Mammary epithelial cell (primary cell): ENCODE data around the gene SMIM44.

ENCODE experiments used
- EZH2 ChIP-seq: IDR thresholded peaks from 2 replicates; pipeline ENCODE4 v1.6.1; 2012; ENCODE audit warnings: low read length, inconsistent platforms, borderline replicate concordance
- TF ChIP-seq, protein P1 (sequence below), 2 donors: IDR thresholded peaks in 1 of 2; conservative IDR thresholded peaks in 1 of 2; 2 replicates each; pipeline ENCODE4 v1.5.1; 2011 to 2012; ENCODE audit warnings: inconsistent platforms in 2 of 2, low read length in 2 of 2, mild to moderate bottlenecking in 2 of 2, control low read depth in 1 of 2, low read depth in 1 of 2; ENCODE audit not compliant: insufficient read depth in 1 of 2; ENCODE audit errors: extremely low read depth in 1 of 2

DNA sequence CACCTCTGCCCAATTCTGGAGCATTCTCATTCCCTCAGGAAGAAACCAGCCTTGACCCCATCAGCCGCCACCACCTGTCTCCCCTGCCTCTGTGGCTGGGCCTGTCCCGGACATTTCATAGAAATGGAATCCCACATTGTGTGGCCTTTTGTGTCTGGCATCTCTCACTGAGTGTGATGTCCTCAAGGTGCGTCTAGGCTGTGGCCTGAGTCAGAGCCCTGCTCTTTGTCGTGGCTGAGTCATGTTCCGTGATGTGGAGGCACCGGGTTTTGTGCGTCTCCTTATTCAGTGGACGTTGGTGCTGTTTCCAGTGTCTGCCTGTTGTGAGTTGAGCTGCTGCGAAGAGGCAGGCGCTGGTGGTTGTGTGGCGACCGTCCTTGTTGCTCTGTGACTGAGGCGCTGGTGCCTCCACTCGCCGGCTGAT lies 26.3 kb upstream of the SMIM44 start:
- TF ChIP-seq EZH2: no peak
- TF ChIP-seq, protein P1, sequence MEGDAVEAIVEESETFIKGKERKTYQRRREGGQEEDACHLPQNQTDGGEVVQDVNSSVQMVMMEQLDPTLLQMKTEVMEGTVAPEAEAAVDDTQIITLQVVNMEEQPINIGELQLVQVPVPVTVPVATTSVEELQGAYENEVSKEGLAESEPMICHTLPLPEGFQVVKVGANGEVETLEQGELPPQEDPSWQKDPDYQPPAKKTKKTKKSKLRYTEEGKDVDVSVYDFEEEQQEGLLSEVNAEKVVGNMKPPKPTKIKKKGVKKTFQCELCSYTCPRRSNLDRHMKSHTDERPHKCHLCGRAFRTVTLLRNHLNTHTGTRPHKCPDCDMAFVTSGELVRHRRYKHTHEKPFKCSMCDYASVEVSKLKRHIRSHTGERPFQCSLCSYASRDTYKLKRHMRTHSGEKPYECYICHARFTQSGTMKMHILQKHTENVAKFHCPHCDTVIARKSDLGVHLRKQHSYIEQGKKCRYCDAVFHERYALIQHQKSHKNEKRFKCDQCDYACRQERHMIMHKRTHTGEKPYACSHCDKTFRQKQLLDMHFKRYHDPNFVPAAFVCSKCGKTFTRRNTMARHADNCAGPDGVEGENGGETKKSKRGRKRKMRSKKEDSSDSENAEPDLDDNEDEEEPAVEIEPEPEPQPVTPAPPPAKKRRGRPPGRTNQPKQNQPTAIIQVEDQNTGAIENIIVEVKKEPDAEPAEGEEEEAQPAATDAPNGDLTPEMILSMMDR (conservative IDR thresholded peaks at IDR 0.05 in 1 of 2, IDR thresholded peaks at IDR 0.05 in 1 of 2; ENCODE audit: extremely low read depth in 1 of 2, insufficient read depth in 1 of 2, low read depth in 1 of 2, low read length in 2 of 2): no peak
